GM21526 (cell line): ENCODE measurements around the gene MMP20.

Experiments used
- ATAC-seq: cut with Tn5 transposase; IDR thresholded peaks from one replicate; pipeline ENCODE4 v1.9.1; 2021; ENCODE audit warnings: moderate library complexity; ENCODE audit not compliant: unreplicated experiment, low FRiP score

MMP20 gene

DNA sequence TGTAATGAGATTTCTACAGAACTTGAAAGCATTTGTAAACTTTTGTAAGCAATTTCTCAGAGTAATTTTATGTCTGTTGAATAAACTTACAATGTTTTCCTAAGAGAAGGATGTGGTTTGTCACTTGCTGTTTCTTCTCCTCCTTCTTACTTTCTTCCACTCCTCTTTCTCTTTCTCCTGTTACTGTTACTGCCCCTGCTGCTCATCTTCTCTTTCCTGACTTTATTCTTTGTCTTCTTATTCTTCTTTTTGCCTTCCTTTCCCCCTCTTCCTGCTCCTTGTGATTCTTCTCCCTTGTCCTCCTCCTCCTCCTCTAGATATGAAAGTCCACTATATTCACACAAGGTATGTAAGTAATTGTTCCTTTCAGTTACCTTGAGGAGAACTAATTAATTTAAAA, 63.5 kb downstream of the MMP20 start:
- no peak for ATAC-seq

DNA sequence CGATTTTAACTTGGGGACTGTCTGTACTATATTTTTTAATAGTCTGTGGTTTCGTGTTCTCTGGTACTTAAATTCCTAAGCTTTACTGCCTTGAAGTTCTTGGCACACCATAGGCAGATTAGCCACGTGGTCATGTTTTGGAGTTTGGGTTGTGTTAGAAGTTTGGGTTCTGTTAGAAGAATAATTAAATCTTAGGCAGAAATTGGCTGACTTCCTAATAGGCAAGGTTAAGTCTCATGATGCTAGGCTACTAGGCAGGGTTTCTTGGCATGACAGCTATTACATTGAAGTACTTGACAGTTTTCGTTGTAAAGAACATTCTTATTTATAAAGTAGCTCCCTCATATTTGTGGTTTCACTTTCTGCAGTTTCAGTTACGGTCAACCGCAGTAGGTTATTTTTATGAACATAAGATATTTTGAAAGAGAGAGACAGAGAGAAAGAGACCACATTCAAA, 64.5 kb downstream of the MMP20 start:
- peak; percentile 77 for ATAC-seq

DNA sequence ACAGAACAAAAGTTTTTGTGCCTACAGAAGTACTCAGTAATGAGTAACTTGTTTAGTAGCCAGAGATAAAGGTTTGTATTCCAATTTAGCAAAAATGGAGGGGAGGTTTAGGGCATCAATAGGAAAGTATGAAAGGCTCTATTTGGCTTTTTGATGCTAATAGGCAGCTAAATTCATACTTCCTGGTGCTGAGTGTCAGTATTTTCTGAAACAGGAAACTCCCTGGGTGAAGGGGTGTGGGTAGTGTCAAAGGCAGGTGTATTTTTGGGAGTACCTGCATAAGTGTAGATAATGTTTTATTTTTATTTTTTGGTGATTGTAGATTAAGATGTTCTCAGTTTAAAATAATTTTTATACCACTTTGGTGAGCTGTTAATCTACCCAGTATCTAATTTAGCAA, 65.3 kb downstream of the MMP20 start:
- peak; percentile 45 for ATAC-seq

DNA sequence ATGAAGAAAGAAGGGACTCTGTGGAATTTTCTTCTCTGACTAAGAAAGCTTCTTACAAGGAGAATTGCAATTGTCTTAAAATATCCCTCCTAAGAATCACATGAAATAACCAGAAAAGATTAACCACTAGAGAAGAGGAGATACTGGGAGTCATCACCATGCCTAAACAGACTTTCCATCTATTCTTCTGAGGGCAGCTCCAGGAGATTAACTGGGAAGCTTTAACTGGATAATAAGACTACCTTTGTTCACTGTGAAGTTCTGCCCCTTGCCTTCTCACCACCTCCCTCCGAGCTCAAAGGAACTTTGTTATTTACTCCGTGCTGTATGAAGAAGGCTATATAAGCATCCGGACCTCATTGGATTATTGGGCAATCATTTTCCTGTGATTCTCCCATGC, 70.0 kb downstream of the MMP20 start:
- no peak for ATAC-seq

DNA sequence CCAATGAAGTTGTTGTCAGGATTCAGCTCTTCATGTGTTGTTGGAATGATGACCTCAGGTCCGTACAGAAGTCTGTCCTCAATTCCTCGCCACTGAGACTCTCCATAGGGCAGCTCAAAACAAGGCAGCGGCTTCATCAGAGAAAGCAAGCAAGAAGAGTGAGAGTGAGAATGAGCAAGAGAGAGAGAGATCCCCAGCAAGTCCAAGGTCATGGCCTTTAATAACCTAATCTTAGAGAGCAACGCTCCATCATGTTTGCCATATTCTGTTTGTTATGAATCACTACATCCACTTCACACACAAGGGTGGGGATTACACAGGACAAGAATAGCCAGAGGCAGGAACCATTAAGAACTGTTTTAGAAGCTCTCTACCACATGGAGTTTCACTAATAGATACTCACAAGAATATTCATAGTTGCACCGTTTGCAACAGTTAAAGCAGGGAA, 71.3 kb downstream of the MMP20 start:
- peak; percentile 76 for ATAC-seq

DNA sequence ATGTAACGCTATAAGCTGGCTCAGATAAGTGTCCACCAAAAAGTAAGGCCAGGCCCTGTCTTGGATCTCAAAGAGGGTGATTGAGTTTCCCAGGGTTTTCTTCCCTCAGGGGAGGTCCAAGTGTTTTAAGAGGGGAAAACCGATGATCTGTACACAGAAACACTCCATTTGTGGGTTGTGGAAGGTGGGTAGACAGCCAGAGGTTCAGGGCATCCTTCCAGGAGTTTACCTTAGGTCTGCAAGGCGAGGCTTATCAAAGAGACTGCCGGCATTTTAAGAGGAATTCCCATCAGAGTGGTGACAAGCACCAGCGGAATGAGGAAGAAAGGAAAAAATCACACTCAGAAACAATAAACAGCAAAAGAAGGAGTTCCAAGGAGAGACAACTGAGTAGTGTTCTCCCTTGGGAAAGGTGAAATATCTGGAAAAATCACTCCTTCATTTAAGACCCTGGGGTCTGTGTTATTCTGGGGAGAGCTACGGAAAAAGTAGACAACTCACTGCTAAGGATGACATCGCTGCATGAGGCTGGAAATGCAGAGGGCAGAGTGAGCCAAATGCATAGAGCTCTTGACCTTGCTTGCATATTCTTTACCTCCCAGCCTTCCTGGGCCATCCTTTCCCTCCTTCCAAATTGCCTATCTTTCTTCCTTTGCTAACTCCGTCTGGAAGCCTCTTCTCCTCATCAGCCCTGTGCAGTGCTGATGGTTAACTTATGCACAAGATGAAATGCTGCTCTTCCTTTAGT, 72.5 kb downstream of the MMP20 start:
- ATAC-seq: no peak

DNA sequence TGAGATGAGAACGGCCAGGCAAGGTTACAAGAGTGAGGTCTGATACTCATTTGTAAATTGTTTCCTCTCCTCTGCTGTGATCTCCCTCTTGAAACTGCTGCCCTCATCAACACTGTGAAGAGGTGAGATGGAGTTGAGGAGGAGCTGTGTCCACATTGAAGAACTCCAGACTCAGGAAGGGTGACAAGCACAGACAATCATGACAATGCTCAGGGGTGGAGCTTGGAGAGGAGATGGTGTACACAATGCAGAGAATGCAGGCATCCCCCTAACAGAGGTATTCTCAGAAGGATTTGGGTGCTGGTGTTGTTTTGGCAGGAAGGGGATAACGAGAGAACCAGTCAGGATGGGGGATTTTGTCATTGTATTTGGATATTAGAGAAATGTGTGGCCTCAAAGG, 73.1 kb downstream of the MMP20 start:
- ATAC-seq: no peak

DNA sequence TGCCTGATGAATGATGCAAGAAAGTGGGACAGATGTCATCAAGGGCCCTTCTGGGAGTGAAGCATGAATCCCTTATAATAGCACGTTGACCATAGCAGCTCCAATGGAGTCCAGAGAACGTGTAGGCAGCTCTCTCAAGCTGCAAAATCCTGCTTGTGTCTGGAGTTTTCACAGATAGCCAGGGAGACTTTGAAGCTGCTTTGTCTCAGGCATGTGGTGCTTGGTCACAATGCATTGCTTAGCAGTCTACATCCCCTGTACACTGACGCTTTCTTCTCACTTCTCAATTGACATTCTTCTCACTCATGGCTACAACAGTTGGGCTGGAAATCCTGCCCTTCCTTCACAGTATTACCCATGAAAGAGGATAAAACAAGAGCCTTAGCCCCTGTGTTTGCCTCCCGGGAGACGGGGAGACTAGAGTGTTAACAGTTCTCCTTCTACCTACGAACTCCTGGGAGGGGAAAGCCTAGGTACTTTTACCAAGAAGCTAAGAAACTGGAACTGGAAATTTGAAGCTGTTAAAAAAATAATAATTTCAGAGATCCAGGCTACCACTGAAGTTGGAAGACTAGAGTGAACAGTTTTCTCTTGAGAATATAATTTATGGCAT, 73.9 kb downstream of the MMP20 start:
- no peak for ATAC-seq

DNA sequence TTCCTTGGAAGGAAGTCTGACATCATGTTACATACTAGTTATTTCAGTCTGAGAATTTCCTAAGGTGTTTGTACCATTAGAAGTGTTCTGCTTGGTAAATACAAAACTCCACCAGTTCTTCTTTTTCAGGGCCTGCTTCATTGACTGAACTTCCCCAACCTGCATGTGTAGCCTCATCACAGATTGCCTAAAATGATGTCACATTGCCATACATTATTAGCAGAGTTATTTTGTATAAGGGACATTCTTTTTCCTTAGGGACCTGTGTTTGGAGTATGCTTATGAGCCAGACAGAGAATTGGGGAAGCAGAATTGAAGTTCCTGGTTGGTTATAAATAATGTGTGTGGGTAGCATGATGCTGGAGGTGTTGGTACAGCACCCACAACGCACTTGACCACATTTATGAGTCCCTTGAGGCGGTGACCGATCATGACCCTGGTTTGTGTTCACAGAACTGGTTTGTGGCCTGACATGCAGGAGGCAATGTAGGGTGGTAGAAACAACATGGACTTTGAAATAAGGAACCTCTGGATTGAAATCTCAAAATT, 78.1 kb downstream of the MMP20 start:
- peak; percentile 64 for ATAC-seq

DNA sequence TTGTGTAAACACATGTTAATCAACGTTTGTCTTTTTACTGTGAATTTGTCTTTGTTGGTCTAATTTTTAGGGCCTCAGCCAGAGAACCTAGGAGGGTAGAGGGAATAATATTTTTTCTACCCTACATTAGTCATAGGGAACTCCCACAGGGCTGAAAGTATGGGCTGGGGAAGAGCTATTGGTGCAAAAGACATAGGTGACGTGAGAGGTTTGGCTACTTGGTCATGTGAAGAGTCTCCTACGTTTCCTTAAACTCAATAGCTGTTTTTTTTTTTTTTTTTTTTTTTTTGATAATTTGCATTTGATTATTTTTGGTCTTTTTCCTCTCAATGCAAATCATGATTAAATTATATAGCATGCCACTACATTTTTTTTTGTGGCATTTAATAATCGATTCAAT, 78.7 kb downstream of the MMP20 start:
- peak; percentile 48 for ATAC-seq

DNA sequence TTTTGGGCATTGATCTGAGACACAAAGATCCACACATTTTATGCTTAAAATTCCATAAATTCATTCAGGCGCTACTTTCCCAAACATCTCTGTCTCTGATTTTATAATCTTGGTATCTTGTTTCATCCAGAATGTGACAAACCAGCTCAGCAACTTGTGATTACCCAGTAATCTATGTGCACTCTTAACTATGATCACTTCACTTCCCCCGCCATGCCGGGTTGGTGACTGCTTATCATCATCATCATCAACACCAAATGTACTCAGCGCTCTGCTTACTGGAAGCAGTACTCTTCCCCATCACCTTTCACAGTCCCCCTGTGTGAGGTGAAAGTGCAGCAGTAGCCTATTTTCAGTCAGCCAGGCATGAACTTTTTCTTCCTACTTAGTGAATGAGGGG, 79.4 kb downstream of the MMP20 start:
- no peak for ATAC-seq

DNA sequence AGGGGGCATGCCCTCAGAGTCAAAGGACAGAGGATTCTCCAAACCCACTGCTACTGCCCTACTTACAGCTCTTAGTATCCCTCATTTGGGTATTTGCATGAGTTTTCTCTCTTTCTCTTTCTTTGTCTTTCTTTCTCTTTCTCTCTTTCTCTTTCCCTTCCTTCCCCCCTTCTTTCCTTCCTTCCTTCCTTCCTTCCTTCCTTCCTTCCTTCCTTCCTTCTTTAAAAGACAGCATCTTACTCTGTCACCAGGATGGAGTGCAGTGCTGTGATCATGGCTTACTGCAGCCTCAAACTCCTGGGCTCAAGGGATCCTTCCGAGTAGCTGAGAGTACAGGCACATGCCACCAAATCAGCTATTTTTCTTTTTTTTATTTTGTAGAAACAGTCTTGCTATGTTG, 80.5 kb downstream of the MMP20 start:
- ATAC-seq: no peak

DNA sequence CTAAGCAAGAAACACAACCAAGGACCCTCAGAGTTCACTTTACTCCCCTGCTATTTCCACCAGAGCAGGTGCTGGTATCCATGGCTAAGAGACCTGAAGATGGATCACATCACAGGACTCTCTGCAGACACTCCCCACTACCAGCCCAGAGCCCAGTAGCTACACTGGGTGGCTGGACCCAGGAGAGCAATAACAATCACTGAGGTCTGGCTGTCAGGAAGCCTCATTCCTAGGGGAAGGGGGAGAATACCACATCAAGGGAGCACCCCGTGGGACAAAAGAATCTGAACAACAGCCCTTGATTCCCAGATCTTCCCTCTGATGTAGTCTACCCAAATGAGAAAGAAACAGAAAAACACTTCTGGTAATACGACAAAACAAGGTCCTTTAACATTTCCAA, 85.6 kb downstream of the MMP20 start:
- ATAC-seq: no peak

DNA sequence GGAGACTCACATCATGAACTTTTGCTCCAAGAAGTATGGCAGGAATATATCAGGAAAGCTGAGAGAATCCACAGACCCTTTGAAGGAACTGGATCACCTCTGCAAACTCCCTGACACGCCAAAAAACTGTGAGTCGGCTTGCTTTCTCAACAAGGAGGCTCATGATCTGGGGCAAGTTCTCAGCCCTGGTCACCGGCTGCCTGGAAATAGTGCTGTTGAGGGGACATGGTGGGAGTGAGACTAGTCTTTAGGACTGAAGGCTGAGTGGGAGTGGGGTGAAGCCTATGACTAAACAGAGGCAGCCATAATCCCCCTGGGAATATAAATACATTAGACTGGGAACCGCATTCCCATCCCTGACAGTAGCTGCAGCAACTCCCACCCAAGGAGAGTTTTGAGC, 86.2 kb downstream of the MMP20 start:
- ATAC-seq: no peak

DNA sequence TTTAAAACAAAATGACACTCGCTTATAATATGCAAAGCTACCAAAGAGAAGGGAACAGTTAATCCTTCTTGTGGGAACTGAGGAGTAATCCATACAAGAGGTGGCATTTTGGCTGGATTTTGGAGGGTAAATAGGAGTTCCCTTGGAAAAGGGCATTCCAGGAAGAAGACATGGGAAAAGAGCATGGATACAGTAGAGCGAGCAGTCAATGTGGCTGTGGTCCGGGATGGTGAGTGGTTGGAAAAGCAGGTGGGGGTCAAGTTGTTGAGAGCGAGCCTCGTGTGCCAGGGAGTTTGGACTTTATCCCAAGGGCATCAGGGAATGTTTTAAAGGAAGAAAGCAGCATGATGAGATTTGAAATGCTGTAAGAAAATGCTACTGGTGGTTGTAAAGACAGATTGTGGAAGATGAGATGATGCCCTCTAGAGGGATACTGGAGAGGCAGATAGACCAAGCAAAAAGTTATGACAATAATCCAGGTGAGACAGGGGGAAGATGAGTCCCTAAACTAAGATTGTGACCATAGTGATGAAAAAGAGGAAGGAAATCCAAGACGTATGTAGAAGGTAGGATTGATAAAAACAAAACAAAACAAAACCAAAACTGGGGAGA, 90.8 kb downstream of the MMP20 start:
- ATAC-seq: no peak

DNA sequence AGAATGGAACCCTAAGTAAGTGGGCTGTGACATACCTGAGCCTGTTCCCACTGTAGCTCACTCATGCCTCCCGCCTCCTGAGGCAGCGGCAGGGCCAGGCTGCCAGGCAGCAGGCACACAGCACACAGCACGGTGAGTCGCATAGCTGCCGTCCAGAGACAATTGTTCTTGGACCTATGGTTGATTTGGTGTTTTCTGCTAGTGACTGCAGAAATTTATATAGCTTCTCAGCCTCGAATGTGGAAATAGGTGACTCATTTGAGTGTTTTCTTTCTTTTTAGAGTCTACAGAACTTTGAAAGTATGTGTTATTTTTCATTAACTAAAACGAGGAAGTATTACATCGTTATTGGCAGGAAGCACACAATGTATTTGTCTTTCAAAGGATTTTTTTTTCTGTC, 94.6 kb downstream of the MMP20 start, which contains the start of gene MMP7:
Gene MMP7 (minus strand): TSS at position 190 of the 400 bp plus-strand sequence. CDS start 47 bp downstream, at position 143.
- no peak for ATAC-seq

DNA sequence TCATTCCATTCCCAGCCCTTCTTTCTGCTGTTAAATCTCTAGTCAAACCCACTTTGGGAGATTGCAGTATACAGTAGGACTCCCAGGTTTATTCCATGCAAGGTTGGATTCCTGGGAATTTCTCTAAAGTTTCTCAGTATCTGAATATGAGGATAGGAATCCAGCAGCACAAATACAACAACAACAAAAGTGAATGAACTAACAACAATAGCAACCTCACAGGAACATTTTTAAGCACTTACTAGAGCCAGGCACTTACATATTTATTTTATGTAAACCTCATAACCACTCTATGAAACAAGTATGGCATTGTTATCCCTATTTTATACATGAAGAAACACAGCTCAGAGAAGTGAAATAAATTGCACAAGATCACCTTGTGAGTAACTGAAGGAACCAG, 96.5 kb downstream of the MMP20 start:
- ATAC-seq: no peak

DNA sequence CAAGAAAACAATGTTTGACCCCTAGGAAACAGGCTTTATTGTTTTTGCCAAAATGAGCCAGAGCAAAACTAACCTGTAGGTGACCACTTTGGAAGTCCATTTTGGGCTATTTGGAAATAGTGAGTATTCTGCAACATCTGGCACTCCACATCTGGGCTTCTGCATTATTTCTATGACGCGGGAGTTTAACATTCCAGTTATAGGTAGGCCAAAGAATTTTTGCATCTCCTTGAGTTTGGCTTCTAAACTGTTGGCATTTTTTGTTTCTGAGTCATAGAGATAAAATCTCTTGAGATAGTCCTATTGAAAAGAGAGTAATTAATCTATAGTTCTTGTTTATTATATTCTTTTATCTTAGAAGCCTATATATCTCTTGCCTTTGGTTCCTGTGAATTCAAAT, 97.4 kb downstream of the MMP20 start:
- no peak for ATAC-seq

DNA sequence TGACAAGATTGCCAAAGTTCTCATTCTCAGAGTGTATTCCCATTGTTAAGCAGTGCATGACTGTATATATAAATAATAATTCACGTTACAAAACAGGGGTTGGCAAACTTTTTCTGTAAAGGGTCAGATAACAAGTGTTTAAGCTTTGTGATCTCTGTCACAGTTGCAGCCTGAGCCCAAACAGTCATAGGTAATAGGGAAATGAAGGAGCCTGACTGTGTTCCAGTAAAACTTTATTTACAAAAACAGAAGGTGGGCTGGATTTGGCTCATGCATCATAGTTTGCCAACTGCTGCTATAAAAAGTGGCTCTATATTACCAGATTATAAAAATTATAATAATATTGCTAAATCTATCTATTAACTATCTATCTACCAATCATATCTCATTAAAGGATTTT, 98.1 kb downstream of the MMP20 start:
- ATAC-seq: no peak
